GM19455 (cell line): ENCODE data around the gene GABPB2.
"Not testable (repeated sequence)": the region's sequence is repeated elsewhere in the genome, so short reads cannot be mapped to it uniquely, and the experiment has no call there.

ENCODE experiments used
- ATAC-seq: cut with Tn5 transposase; IDR thresholded peaks from one replicate; pipeline ENCODE4 v1.9.1; 2021; ENCODE audit not compliant: unreplicated experiment

Gene GABPB2

GRCh38 chr1:151059109-151060006 is 11.2 kb upstream of the GABPB2 start, which contains the start of gene CDC42SE1:
Gene CDC42SE1, minus strand, starts transcription at chr1:151059622. Its CDS starts 3,892 bp downstream, at chr1:151055730.
- peak; percentile 86 for ATAC-seq

- ATAC-seq, result no peak
Measured at GRCh38 chr1:151060007-151060656, 10.4 kb upstream of the GABPB2 start, which contains the start of gene MLLT11. Gene MLLT11, plus strand, starts transcription at chr1:151060397. Its CDS starts 6,828 bp downstream, at chr1:151067225.

- no peak for ATAC-seq
Measured at GRCh38 chr1:151060657-151061421, 9.7 kb upstream of the GABPB2 start.

DNA sequence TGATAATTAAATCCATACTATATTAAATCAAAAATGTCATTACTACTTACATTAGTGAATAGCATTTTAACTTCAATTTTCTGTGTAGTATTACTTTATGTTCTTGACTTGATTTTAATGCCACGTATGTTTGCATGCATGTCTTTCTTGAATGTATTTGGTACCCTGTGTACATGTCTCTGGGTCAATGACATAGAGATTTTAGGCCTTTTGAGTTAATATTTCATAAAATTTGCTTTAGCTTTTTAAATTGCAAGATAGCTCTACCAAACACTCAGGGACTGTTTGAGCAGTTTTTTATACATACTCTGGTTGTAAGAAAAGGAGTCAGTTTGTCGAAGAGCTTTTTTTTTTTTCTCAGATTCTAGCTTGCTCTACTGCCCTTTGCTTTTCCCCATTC is 8.9 kb upstream of the GABPB2 start:
- ATAC-seq, result no peak

GRCh38 chr1:151062741-151063371 is 7.7 kb upstream of the GABPB2 start:
- no peak for ATAC-seq

DNA sequence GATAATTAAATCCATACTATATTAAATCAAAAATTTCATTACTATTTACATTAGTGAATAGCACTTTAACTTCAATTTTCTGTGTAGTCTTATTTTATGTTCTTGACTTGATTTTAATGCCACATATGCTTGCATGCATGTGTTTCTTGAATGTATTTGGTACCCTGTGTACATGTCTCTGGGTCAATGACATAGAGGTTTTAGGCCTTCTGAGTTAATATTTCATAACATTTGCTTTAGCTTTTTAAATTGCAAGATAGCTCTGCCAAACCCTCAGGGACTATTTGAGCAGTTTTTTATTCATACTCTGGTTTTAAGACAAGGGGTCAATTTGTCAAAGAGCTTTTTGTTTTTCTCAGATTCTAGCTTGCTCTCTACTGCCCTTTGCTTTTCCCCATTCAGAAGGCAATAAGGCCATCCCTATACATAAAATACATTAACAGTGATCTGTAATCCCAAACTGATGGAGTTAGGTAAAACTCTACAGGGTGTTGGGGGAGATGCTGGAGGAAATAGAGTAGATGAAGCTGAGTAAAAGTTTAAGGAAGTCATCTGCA is 5.4 kb upstream of the GABPB2 start:
- no peak for ATAC-seq

DNA sequence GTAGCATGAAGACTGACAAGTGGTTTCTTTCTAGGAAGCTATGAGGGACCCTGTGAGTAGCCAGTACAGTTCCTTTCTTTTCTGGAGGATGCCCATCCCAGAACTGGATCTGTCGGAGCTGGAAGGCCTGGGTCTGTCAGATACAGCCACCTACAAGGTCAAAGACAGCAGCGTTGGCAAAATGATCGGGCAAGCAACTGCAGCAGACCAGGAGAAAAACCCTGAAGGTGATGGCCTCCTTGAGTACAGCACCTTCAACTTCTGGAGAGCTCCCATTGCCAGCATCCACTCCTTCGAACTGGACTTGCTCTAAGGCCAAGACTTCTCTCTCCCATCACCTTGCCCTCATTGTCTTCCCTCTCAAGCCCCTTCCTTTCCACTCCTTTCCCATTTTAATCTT is 3.4 kb upstream of the GABPB2 start:
- ATAC-seq, result no peak

GRCh38 chr1:151069103-151069486 is 1.5 kb upstream of the GABPB2 start:
- ATAC-seq, result no peak

GRCh38 chr1:151072224-151072623 is 1.7 kb downstream of the GABPB2 start:
- no peak for ATAC-seq

GRCh38 chr1:151085953-151086559 is 15.5 kb downstream of the GABPB2 start:
- no peak for ATAC-seq

GRCh38 chr1:151097426-151097825 is 26.9 kb downstream of the GABPB2 start:
- ATAC-seq, result not testable (repeated sequence)

DNA sequence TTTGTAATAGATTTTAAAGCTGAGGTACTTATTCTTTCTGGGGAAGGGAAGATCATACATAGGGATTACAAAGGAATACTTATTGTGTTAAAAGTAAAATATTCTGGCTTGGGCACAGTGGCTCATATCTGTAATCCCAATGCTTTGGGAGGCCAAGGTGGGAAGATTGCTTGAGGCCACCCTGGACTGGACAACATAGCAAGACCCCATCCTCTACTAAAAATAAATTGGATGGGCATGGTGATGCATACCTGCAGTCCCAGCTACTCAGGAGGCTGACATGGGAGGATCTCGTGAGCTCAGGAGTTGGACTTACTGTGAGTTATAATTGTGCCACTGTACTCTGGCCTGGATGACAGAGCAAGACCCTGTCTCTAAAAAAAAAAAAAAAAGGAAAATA is 27.6 kb downstream of the GABPB2 start:
- ATAC-seq, result no peak

DNA sequence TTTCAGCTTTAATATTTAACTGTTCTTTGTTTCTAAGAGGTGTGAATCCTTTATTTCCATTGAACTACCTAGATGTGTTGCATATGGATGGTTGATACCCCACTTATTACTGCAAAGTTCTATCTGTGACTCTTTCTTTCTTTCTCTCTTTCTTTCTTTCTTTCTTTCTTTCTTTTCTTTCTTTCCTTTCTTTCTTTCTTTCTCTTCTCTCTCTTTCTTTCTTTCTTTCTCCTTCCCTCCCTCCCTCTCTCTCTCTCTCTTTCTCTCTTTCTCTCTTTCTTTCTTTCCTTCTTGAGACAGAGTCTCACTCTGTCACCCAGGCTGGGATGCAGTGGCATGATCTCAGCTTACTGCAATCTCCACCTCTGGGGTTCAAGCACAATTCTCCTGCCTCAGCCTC is 34.1 kb downstream of the GABPB2 start:
- ATAC-seq, result no peak

DNA sequence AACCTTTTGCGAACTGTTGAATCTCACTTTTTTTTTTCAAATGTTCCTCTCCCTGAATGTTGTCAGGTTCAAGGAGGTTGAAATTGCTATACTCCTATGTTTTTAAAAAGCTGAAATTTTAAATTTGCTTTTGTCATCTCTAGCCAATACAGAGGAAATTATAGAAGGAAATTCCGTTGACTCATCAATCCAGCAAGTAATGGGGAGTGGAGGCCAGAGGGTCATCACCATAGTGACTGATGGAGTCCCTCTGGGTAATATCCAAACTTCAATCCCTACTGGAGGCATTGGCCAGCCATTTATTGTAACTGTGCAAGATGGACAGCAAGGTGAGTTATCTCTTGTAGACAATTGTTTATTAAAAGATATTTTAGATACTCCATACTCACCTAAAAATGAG is 36.3 kb downstream of the GABPB2 start:
- no peak for ATAC-seq

- ATAC-seq, result no peak
Measured at GRCh38 chr1:151108331-151108730, 37.8 kb downstream of the GABPB2 start.

DNA sequence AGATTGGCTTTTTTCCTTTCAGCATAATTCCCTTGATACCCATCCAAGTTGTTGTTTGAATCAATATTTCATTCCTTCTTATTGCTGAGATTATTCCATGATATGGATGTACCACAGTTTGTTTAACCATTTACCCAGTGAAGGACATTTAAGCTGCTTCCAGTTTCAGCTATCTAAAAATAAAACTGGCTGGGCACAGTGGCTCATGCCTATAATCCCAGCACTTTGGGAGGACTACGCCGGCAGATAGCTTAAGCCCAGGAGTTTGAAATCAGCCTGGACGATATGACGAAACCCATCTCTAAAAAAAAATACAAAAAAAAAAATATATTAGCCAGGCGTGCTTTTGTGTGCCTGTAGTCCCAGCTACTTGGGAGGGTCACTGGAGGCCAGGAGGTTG is 43.3 kb downstream of the GABPB2 start:
- ATAC-seq, result no peak

GRCh38 chr1:151124763-151125403 is 54.3 kb downstream of the GABPB2 start:
- ATAC-seq, result no peak

GRCh38 chr1:151128800-151129199 is 58.2 kb downstream of the GABPB2 start:
- no peak for ATAC-seq

DNA sequence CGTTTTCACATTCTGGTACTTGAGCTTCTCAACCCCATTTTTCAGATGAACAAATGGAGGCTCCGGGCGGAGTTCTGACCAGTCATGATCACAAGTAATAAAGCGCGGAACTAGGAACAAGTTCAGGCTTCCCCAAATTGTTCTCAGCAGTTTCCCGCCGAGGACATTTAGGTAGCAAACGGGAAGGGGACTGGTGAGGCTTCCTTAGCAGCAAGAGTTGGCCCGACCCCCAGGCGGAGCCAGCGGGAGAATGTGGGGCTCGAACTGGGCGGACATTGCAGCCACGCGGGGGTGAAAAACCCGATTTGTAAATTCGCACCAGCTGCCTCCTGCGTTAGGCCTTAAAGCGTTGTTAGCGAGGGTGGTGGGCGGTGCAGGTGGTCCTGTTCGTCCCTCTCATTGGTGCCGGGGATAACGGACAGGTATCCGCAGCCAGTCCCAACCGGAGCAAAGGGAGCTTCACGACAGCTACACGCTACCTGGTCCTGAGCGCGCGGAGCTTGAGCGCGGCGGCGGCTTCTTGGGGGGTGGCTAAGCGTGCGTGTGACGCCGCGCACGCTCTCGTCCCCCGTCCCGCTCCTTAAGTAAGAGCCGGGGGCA is 60.5 kb downstream of the GABPB2 start:
- ATAC-seq, result no peak
